Activated effector memory CD4-positive, alpha-beta T cell treated with Interleukin-2 at 50 U/mL for 16 hours (primary cell): Measurements from ENCODE around the gene NCAM1.
A peak's percentile ranks its signal among the peaks of the same experiment; 100 is the strongest.

Experiments used
- DNase-seq: peaks from one replicate; pipeline ENCODE4 v3.0.0-alpha.2; 2020

Gene NCAM1

GRCh38 chr11:113237261-113237660 lies 276.0 kb downstream of the NCAM1 start:
- no peak for DNase-seq

GRCh38 chr11:113238721-113239120 lies 277.5 kb downstream of the NCAM1 start:
- no peak for DNase-seq

GRCh38 chr11:113240389-113240788 lies 279.2 kb downstream of the NCAM1 start:
- DNase-seq: no peak

- DNase-seq: no peak
These were observed 279.8 kb downstream of the NCAM1 start for GRCh38 chr11:113240790-113241635.

GRCh38 chr11:113241636-113242054 lies 280.4 kb downstream of the NCAM1 start:
- DNase-seq: no peak

- DNase-seq: no peak
These were observed 280.8 kb downstream of the NCAM1 start for GRCh38 chr11:113242060-113242459.

- peak; percentile 5 for DNase-seq
These were observed 281.7 kb downstream of the NCAM1 start for GRCh38 chr11:113242767-113243397.

GRCh38 chr11:113243696-113244095 lies 282.5 kb downstream of the NCAM1 start:
- DNase-seq: no peak

GRCh38 chr11:113245216-113245615 lies 284.0 kb downstream of the NCAM1 start:
- no peak for DNase-seq

- DNase-seq: no peak
These were observed 286.0 kb downstream of the NCAM1 start for GRCh38 chr11:113247221-113247620.

GRCh38 chr11:113247966-113248365 lies 286.7 kb downstream of the NCAM1 start:
- no peak for DNase-seq

GRCh38 chr11:113248702-113249490 lies 287.7 kb downstream of the NCAM1 start:
- DNase-seq: no peak

- no peak for DNase-seq
These were observed 288.2 kb downstream of the NCAM1 start for GRCh38 chr11:113249491-113249763.

- DNase-seq: no peak
These were observed 288.6 kb downstream of the NCAM1 start for GRCh38 chr11:113249786-113250185.

GRCh38 chr11:113251281-113251680 lies 290.1 kb downstream of the NCAM1 start:
- no peak for DNase-seq

GRCh38 chr11:113253406-113253805 lies 292.2 kb downstream of the NCAM1 start:
- DNase-seq: no peak

- no peak for DNase-seq
These were observed 293.9 kb downstream of the NCAM1 start for GRCh38 chr11:113255096-113255495.

GRCh38 chr11:113255741-113256140 lies 294.5 kb downstream of the NCAM1 start:
- DNase-seq: no peak

GRCh38 chr11:113256431-113257202 lies 295.4 kb downstream of the NCAM1 start:
- DNase-seq: no peak

GRCh38 chr11:113260096-113260425 lies 298.8 kb downstream of the NCAM1 start:
- no peak for DNase-seq

GRCh38 chr11:113260541-113260940 lies 299.3 kb downstream of the NCAM1 start:
- no peak for DNase-seq

- no peak for DNase-seq
These were observed 300.7 kb downstream of the NCAM1 start for GRCh38 chr11:113261709-113262475.
